Hepatocyte (in vitro differentiated cells): ENCODE results near the gene ATXN2. TPM values are rescaled to one million over a fixed set of nuclear protein-coding genes. Genes with fewer than 3 reads are reported as not detected.
A peak's percentile ranks its signal among the peaks of the same experiment; 100 is the strongest.
"Not testable (repeated sequence)": the region's sequence is repeated elsewhere in the genome, so short reads cannot be mapped to it uniquely, and the experiment has no call there.

Source experiments
- DNase-seq: peaks from one replicate; pipeline ENCODE4 v3.0.0-alpha.2; 2016; ENCODE audit warnings: low spot score
- H2AFZ ChIP-seq: fragments of 200-600 bp; sonication (generic); 2 replicates; pipeline ENCODE4 v1.6.0; 2016; ENCODE audit warnings: antibody characterized with exemption, mild to moderate bottlenecking
- H3K27ac ChIP-seq: fragments of 200-600 bp; sonication (generic); 2 replicates; pipeline ENCODE4 v1.5.1; 2016; ENCODE audit warnings: mild to moderate bottlenecking
- H3K27me3 ChIP-seq: fragments of 200-600 bp; sonication (generic); 2 replicates; pipeline ENCODE4 v1.6.1; 2016
- H3K36me3 ChIP-seq: fragments of 200-600 bp; sonication (generic); replicated peaks from 2 replicates; pipeline ENCODE4 v1.5.1; 2016; ENCODE audit warnings: low read depth; ENCODE audit not compliant: insufficient read depth
- H3K4me1 ChIP-seq: fragments of 200-600 bp; sonication (generic); 2 replicates; pipeline ENCODE4 v1.5.1; 2016; ENCODE audit warnings: mild to moderate bottlenecking, moderate library complexity; ENCODE audit not compliant: insufficient read depth
- H3K4me2 ChIP-seq: fragments of 200-600 bp; sonication (generic); 2 replicates; pipeline ENCODE4 v1.6.0; 2016
- H3K4me3 ChIP-seq: fragments of 200-600 bp; sonication (generic); 2 replicates; pipeline ENCODE4 v1.5.1; 2016; ENCODE audit warnings: mild to moderate bottlenecking
- H3K79me2 ChIP-seq: fragments of 200-600 bp; sonication (generic); 2 replicates; pipeline ENCODE4 v1.6.0; 2017; ENCODE audit warnings: mild to moderate bottlenecking
- H3K9me2 ChIP-seq: fragments of 200-600 bp; sonication (generic); replicated peaks from 2 replicates; pipeline ENCODE4 v1.6.0; 2017; ENCODE audit warnings: mild to moderate bottlenecking; ENCODE audit not compliant: insufficient read depth
- H3K9me3 ChIP-seq: fragments of 200-600 bp; sonication (generic); 2 replicates; pipeline ENCODE4 v1.5.1; 2016; ENCODE audit warnings: low read depth, mild to moderate bottlenecking
- H4K20me1 ChIP-seq: fragments of 200-600 bp; sonication (generic); 2 replicates; pipeline ENCODE4 v1.6.0; 2016; ENCODE audit warnings: mild to moderate bottlenecking; ENCODE audit not compliant: insufficient read depth, poor library complexity, severe bottlenecking
- EZH2 ChIP-seq: fragments of 200-600 bp; sonication (generic); IDR thresholded peaks from 2 replicates; pipeline ENCODE4 v1.6.1; 2016; ENCODE audit warnings: antibody characterized with exemption, mild to moderate bottlenecking, borderline replicate concordance
- EZH2phosphoT487 ChIP-seq: fragments of 200-600 bp; sonication (generic); IDR thresholded peaks from one replicate; pipeline ENCODE4 v1.6.1; 2018; ENCODE audit warnings: antibody characterized with exemption, mild to moderate bottlenecking, low read depth, moderate library complexity; ENCODE audit not compliant: unreplicated experiment, severe bottlenecking
- WGBS: methylation state at CpG from one replicate; pipeline ENCODE4 v1.1.6; 2016; ENCODE audit warnings: low lambda C conversion rate; ENCODE audit errors: missing lambda C conversion rate; 5-methylcytosine and 5-hydroxymethylcytosine counted together
- polyA plus RNA-seq: library from polyadenylated mRNA; unstranded; fragments of >200 nt; fragmentation: Nextera tagmentation; extraction: Ambion mirVana; gene quantifications from 2 replicates; pipeline ENCODE4 v1.2.1, GENCODE V29; 2016
- total RNA-seq: library from RNA; depleted of rRNA; stranded (reverse); fragments of >200 nt; gene quantifications from 2 replicates; pipeline ENCODE4 v1.2.3, GENCODE V29; 2014
- TF ChIP-seq, protein P1 (sequence below): fragments of 200-600 bp; sonication (generic); IDR thresholded peaks from 2 replicates; pipeline ENCODE4 v1.5.1; 2016; ENCODE audit warnings: antibody characterized with exemption, mild to moderate bottlenecking; ENCODE audit not compliant: poor library complexity

The ATXN2 gene
- total and polyA plus RNA-seq, 2 experiments from 2014 or later: 36.9 to 47.9 TPM

DNA sequence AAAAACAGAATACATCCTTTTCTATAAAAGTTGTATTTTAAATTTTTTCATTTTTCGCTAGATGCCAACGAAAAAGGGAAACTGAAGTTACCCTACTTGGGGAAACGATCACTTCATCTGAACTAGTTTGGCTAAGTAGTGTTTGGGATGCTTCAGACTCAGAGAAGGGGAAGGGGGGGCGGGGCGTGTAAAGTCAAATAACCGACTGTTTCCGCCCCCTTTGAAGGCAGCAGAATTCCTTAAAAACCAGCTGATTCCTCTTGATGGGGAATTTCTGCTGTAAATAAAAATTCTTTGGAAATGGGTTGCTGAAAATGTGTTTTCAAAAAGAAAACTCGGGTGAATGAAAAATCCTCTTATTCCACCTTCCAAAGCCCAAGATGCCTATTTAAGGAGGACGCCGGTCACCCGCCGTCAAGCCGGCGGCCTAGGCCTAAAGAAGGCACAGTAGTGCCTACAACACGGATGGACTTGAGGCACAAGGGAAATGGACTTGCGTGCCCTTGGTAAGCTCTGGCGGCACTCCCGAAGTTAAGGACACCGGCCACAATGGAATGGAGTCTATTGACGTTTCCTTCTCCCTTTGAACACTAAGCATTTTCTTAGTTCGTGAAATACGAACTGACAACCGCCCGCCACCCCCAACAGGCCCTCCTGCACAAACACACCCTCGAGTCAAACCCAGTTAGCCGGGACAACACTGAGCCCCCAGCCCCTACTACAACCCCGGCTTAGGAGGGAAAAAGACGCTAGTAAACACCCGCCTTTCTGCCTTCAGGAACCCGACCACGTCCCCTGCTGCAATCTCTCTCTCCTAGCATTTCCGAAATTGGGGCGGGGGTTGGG is 1.9 kb downstream of the ATXN2 start:
- H3K4me1 ChIP-seq: peaks cover 35% of the 10 kb centered on the region
- H3K36me3 ChIP-seq: no peaks in the 10 kb centered on the region
- WGBS: 3% methylated on average over 32 of the region's 33 CpGs
- H3K79me2 ChIP-seq: peaks cover 77% of the 10 kb centered on the region
- no peaks in the 10 kb centered on the region for H3K9me2 ChIP-seq
- H4K20me1 ChIP-seq: peaks cover 56% of the 10 kb centered on the region
- H3K4me2 ChIP-seq: peak overlapping the region; percentile 86
- H3K9me3 ChIP-seq: no peaks in the 10 kb centered on the region
- H3K4me3 ChIP-seq: peak overlapping the region; percentile 94
- DNase-seq: peak; percentile 75
- TF ChIP-seq EZH2phosphoT487 (no peak), EZH2 (no peak)
- TF ChIP-seq, protein P1, sequence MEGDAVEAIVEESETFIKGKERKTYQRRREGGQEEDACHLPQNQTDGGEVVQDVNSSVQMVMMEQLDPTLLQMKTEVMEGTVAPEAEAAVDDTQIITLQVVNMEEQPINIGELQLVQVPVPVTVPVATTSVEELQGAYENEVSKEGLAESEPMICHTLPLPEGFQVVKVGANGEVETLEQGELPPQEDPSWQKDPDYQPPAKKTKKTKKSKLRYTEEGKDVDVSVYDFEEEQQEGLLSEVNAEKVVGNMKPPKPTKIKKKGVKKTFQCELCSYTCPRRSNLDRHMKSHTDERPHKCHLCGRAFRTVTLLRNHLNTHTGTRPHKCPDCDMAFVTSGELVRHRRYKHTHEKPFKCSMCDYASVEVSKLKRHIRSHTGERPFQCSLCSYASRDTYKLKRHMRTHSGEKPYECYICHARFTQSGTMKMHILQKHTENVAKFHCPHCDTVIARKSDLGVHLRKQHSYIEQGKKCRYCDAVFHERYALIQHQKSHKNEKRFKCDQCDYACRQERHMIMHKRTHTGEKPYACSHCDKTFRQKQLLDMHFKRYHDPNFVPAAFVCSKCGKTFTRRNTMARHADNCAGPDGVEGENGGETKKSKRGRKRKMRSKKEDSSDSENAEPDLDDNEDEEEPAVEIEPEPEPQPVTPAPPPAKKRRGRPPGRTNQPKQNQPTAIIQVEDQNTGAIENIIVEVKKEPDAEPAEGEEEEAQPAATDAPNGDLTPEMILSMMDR: no peak
- H2AFZ ChIP-seq: peak overlapping the region; percentile 57
- H3K27ac ChIP-seq: peak overlapping the region; percentile 96
- H3K27me3 ChIP-seq: no peaks in the 10 kb centered on the region

DNA sequence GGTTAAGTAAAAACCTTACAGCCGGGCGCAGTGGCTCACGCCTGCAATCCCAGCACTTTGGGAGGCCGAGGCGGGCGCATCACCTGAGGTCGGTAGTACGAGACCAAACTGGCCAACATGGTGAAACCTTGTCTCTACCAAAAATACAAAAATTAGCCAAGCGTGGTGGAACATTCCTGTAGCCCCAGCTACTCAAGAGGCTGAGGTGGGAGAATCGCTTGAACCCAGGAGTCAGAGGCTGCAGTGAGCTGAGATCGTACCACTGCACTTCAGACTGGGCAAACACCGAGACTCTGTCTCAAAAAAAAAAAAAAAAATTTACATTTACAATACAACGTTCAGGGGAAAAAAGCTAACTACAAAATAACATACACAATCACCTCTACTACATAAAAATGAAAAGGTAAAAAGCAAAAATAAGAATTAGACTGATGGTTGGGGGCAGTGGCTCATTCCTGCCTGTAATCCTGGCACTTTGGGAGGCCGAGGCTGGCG is 3.7 kb downstream of the ATXN2 start:
- Histone ChIP-seq H3K4me2 (peak overlapping the region; percentile 86), H3K79me2 (peaks cover 81% of the 10 kb centered on the region), H4K20me1 (peaks cover 75% of the 10 kb centered on the region), H3K4me1 (peaks cover 36% of the 10 kb centered on the region), H3K27ac (peak overlapping the region; percentile 96)
- WGBS: 85% methylated on average over 15 of the region's 15 CpGs
- H3K36me3 ChIP-seq, H2AFZ ChIP-seq, DNase-seq, H3K27me3 ChIP-seq, H3K4me3 ChIP-seq, H3K9me2 ChIP-seq, H3K9me3 ChIP-seq: not testable (repeated sequence)

DNA sequence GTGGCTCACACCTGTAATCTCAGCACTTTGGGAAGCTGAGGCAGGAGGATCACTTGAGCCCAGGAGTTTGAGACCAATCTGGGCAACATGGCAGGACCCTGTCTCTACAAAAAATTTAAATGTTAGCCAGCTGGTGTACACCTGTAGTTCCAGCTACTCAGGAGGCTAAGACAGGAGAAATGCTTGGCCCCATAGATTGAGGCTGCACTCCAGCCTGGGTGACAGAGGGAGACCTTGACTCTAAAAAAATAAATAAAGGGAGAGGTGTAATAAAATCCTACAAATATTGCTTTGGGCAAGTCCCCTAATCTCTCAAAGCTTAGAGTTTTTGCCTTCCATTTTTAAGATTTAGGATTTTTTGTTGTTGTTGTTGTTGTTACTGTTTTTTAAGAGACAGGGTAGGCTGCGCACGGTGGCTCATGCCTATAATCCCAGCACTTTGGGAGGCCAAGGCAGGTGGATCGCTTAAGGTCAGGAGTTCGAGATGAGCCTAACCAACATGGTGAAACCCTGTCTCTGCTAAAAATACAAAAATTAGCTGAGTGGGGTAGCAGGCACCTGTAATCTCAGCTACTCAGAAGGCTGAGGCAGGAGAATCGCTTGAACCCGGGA is 7.6 kb downstream of the ATXN2 start:
- H3K9me2 ChIP-seq, DNase-seq, H3K4me3 ChIP-seq, H3K36me3 ChIP-seq, H3K9me3 ChIP-seq, H3K27me3 ChIP-seq, H3K4me2 ChIP-seq, H3K27ac ChIP-seq, H2AFZ ChIP-seq: not testable (repeated sequence)
- Histone ChIP-seq H3K4me1 (peaks cover 41% of the 10 kb centered on the region), H4K20me1 (peaks cover 100% of the 10 kb centered on the region), H3K79me2 (peaks cover 100% of the 10 kb centered on the region)
- 89% methylated on average over 6 of the region's 6 CpGs for WGBS

DNA sequence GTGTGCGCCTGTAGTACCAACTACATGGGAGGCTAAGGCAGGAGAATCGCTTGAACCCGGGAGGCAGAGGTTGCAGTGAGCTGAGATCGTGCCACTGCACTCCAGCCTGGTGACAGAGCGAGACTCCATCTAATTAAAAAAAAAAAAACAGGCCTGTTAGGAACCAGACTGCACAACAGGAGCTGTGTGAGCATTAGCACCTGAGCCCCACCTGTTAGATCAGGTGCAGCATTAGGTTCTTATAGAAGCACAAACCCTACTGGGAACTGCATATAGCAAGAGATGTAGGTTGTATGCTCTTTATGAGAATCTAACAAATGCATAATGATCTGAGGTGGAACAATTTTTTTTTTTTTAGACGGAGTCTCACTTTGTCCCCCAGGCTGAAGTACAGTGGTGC is 8.6 kb downstream of the ATXN2 start:
- peaks cover 32% of the 10 kb centered on the region for H3K4me1 ChIP-seq

More for the DNA sequence above, 8.6 kb downstream of the ATXN2 start:
- no peak for DNase-seq
- TF ChIP-seq, protein P1: no peak
- TF ChIP-seq EZH2 (no peak), EZH2phosphoT487 (no peak)
- H3K79me2 ChIP-seq: peaks cover 100% of the 10 kb centered on the region
- H3K36me3 ChIP-seq: no peaks in the 10 kb centered on the region
- H3K4me2 ChIP-seq: no peak overlapping the region
- peaks cover 99% of the 10 kb centered on the region for H4K20me1 ChIP-seq
- no peaks in the 10 kb centered on the region for H3K27me3 ChIP-seq
- H3K27ac ChIP-seq: no peak overlapping the region
- H3K9me2 ChIP-seq: no peaks in the 10 kb centered on the region
- 94% methylated on average over 6 of the region's 6 CpGs for WGBS
- no peaks in the 10 kb centered on the region for H3K9me3 ChIP-seq
- H2AFZ ChIP-seq: no peak overlapping the region
- no peak overlapping the region for H3K4me3 ChIP-seq
